HEK293 (cell line): Measurements from ENCODE around the gene ANXA2.

Experiments
- GFI1B ChIP-seq: fragments of 450-650 bp; formaldehyde crosslinking; IDR thresholded peaks from 2 replicates; pipeline ENCODE4 v1.5.1; 2016; ENCODE audit warnings: missing biosample characterization, missing genetic modification characterization
- GLI4 ChIP-seq: fragments of 450-650 bp; formaldehyde crosslinking; IDR thresholded peaks from 2 replicates; pipeline ENCODE4 v1.5.1; 2016; ENCODE audit warnings: missing biosample characterization, missing genetic modification characterization
- GLIS2 ChIP-seq: fragments of 450-650 bp; formaldehyde crosslinking; IDR thresholded peaks from 2 replicates; pipeline ENCODE4 v1.5.1; 2016; ENCODE audit warnings: missing biosample characterization, missing genetic modification characterization
- KLF9 ChIP-seq: fragments of 450-650 bp; formaldehyde crosslinking; IDR thresholded peaks from 2 replicates; pipeline ENCODE4 v1.5.1; 2016; ENCODE audit warnings: missing biosample characterization, missing genetic modification characterization, low read depth
- MEIS1 ChIP-seq: sonication (generic); formaldehyde crosslinking; IDR thresholded peaks from 2 replicates; pipeline ENCODE4 v1.8.1; 2022; ENCODE audit warnings: missing genetic modification reagents, mild to moderate bottlenecking, borderline replicate concordance
- SCRT2 ChIP-seq: fragments of 450-650 bp; formaldehyde crosslinking; IDR thresholded peaks from 2 replicates; pipeline ENCODE4 v1.5.1; 2016; ENCODE audit warnings: missing biosample characterization, missing genetic modification characterization
- YY2 ChIP-seq: fragments of 450-650 bp; formaldehyde crosslinking; IDR thresholded peaks from 2 replicates; pipeline ENCODE4 v1.5.1; 2016; ENCODE audit warnings: missing biosample characterization, missing genetic modification characterization
- ZBTB26 ChIP-seq: fragments of 450-650 bp; formaldehyde crosslinking; optimal IDR thresholded peaks from 2 replicates; pipeline ENCODE3; 2016; ENCODE audit warnings: missing biosample characterization, mild to moderate bottlenecking, missing genetic modification characterization
- ZEB2 ChIP-seq: fragments of 450-650 bp; formaldehyde crosslinking; IDR thresholded peaks from 2 replicates; pipeline ENCODE4 v1.5.1; 2016; ENCODE audit warnings: missing biosample characterization, missing genetic modification characterization
- ZFHX2 ChIP-seq: fragments of 450-650 bp; formaldehyde crosslinking; conservative IDR thresholded peaks from 2 replicates; pipeline ENCODE4 v1.5.1; 2016; ENCODE audit warnings: missing biosample characterization, missing genetic modification characterization
- ZNF23 ChIP-seq: fragments of 450-650 bp; formaldehyde crosslinking; IDR thresholded peaks from 2 replicates; pipeline ENCODE4 v1.5.1; 2016; ENCODE audit warnings: missing biosample characterization, missing genetic modification characterization, borderline replicate concordance
- ZNF239 ChIP-seq: fragments of 450-650 bp; formaldehyde crosslinking; IDR thresholded peaks from 2 replicates; pipeline ENCODE4 v1.5.1; 2016; ENCODE audit warnings: missing biosample characterization, missing genetic modification characterization
- ZNF248 ChIP-seq: fragments of 450-650 bp; formaldehyde crosslinking; IDR thresholded peaks from 2 replicates; pipeline ENCODE4 v1.5.1; 2017; ENCODE audit warnings: missing biosample characterization, missing genetic modification characterization
- ZNF26 ChIP-seq: fragments of 450-650 bp; formaldehyde crosslinking; IDR thresholded peaks from 2 replicates; pipeline ENCODE4 v1.5.1; 2016; ENCODE audit warnings: missing biosample characterization, missing genetic modification characterization
- ZNF274 ChIP-seq, 2 experiments: fragments of 200-500 bp in 1 of 2; fragments of 450-650 bp in 1 of 2; sonication (Bioruptor generic) in 1 of 2; formaldehyde crosslinking in 1 of 2; IDR thresholded peaks; 2 replicates each; pipeline versions ENCODE4 v1.5.1 to v1.6.1; 2014 to 2016; ENCODE audit warnings: borderline replicate concordance in 1 of 2, inconsistent platforms in 1 of 2, low read length in 1 of 2, missing biosample characterization in 1 of 2, missing genetic modification characterization in 1 of 2
- ZNF311 ChIP-seq: fragments of 450-650 bp; formaldehyde crosslinking; IDR thresholded peaks from 2 replicates; pipeline ENCODE4 v1.5.1; 2017; ENCODE audit warnings: missing biosample characterization, missing genetic modification characterization, borderline replicate concordance
- ZNF335 ChIP-seq: fragments of 450-650 bp; formaldehyde crosslinking; conservative IDR thresholded peaks from 2 replicates; pipeline ENCODE4 v1.5.1; 2016; ENCODE audit warnings: missing biosample characterization, missing genetic modification characterization
- ZNF366 ChIP-seq: fragments of 450-650 bp; formaldehyde crosslinking; conservative IDR thresholded peaks from 2 replicates; pipeline ENCODE4 v1.5.1; 2016; ENCODE audit warnings: missing biosample characterization, missing genetic modification characterization
- ZNF404 ChIP-seq: fragments of 450-650 bp; formaldehyde crosslinking; IDR thresholded peaks from 2 replicates; pipeline ENCODE4 v1.5.1; 2017; ENCODE audit warnings: missing biosample characterization, missing genetic modification characterization
- ZNF423 ChIP-seq: fragments of 450-650 bp; formaldehyde crosslinking; IDR thresholded peaks from 2 replicates; pipeline ENCODE4 v1.5.1; 2016; ENCODE audit warnings: missing biosample characterization, missing genetic modification characterization
- ZNF549 ChIP-seq: fragments of 450-650 bp; IDR thresholded peaks from 2 replicates; pipeline ENCODE4 v1.5.1; 2018; ENCODE audit warnings: missing biosample characterization, missing genetic modification characterization, mild to moderate bottlenecking, inconsistent platforms, moderate library complexity
- ZNF571 ChIP-seq: fragments of 450-650 bp; formaldehyde crosslinking; IDR thresholded peaks from 2 replicates; pipeline ENCODE4 v1.5.0; 2017; ENCODE audit warnings: missing biosample characterization, missing genetic modification characterization
- ZNF596 ChIP-seq: fragments of 450-650 bp; IDR thresholded peaks from 2 replicates; pipeline ENCODE4 v1.5.0; 2018; ENCODE audit warnings: missing biosample characterization, mild to moderate bottlenecking, missing genetic modification characterization, moderate library complexity
- ZNF626 ChIP-seq: fragments of 450-650 bp; sonication (Bioruptor Pico); formaldehyde crosslinking; IDR thresholded peaks from 2 replicates; pipeline ENCODE4 v1.5.1; 2018; ENCODE audit warnings: missing biosample characterization, missing genetic modification characterization, inconsistent platforms
- ZNF654 ChIP-seq: fragments of 450-650 bp; formaldehyde crosslinking; IDR thresholded peaks from 2 replicates; pipeline ENCODE4 v1.5.1; 2016; ENCODE audit warnings: low read depth, missing biosample characterization, missing genetic modification characterization
- ZNF660 ChIP-seq: fragments of 450-650 bp; IDR thresholded peaks from 2 replicates; pipeline ENCODE4 v1.5.1; 2018; ENCODE audit warnings: missing biosample characterization, mild to moderate bottlenecking, missing genetic modification characterization
- ZXDB ChIP-seq: fragments of 450-650 bp; formaldehyde crosslinking; IDR thresholded peaks from 2 replicates; pipeline ENCODE4 v1.5.1; 2016; ENCODE audit warnings: missing biosample characterization, missing genetic modification characterization
- TF ChIP-seq, protein P1 (sequence below): fragments of 450-650 bp; IDR thresholded peaks from 2 replicates; pipeline ENCODE4 v1.5.1; 2018; ENCODE audit warnings: missing biosample characterization, mild to moderate bottlenecking, missing genetic modification characterization
- TF ChIP-seq, protein P2 (sequence below): fragments of 450-650 bp; formaldehyde crosslinking; IDR thresholded peaks from 2 replicates; pipeline ENCODE4; 2016; ENCODE audit warnings: missing biosample characterization, missing genetic modification characterization
- TF ChIP-seq, protein P3 (sequence below): fragments of 450-650 bp; formaldehyde crosslinking; IDR thresholded peaks from 2 replicates; pipeline ENCODE4 v1.5.1; 2016; ENCODE audit warnings: missing biosample characterization, missing genetic modification characterization
- TF ChIP-seq, protein P4 (sequence below): fragments of 450-650 bp; formaldehyde crosslinking; conservative IDR thresholded peaks from 2 replicates; pipeline ENCODE4 v1.5.1; 2016; ENCODE audit warnings: low read depth, missing biosample characterization, missing genetic modification characterization

The ANXA2 gene

GRCh38 chr15:60374628-60375081 lies 23.1 kb downstream of the ANXA2 start (continued):
- TF ChIP-seq, protein P1, sequence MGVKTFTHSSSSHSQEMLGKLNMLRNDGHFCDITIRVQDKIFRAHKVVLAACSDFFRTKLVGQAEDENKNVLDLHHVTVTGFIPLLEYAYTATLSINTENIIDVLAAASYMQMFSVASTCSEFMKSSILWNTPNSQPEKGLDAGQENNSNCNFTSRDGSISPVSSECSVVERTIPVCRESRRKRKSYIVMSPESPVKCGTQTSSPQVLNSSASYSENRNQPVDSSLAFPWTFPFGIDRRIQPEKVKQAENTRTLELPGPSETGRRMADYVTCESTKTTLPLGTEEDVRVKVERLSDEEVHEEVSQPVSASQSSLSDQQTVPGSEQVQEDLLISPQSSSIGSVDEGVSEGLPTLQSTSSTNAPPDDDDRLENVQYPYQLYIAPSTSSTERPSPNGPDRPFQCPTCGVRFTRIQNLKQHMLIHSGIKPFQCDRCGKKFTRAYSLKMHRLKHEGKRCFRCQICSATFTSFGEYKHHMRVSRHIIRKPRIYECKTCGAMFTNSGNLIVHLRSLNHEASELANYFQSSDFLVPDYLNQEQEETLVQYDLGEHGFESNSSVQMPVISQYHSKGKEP (tag by site-specific recombination): no peak
- TF ChIP-seq ZNF26 (tag by site-specific recombination): no peak
- no peak for TF ChIP-seq ZNF239
- no peak for TF ChIP-seq ZNF549 (tag by site-specific recombination)
- TF ChIP-seq, protein P2, sequence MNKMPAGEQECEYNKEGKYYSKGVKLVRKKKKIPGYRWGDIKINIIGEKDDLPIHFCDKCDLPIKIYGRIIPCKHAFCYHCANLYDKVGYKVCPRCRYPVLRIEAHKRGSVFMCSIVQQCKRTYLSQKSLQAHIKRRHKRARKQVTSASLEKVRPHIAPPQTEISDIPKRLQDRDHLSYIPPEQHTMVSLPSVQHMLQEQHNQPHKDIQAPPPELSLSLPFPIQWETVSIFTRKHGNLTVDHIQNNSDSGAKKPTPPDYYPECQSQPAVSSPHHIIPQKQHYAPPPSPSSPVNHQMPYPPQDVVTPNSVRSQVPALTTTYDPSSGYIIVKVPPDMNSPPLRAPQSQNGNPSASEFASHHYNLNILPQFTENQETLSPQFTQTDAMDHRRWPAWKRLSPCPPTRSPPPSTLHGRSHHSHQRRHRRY (tag by site-specific recombination): no peak
- peak; percentile 48; the same call in 1 of the 2 replicates for TF ChIP-seq GLIS2
- TF ChIP-seq ZBTB26 (tag by site-specific recombination): no peak
- TF ChIP-seq ZNF660: peak; percentile 73
- no peak for TF ChIP-seq KLF9
- TF ChIP-seq ZNF654: no peak
- no peak for TF ChIP-seq YY2 (tag by site-specific recombination)
- TF ChIP-seq MEIS1 (CRISPR knock-in tag): no peak
- TF ChIP-seq ZNF423 (tag by site-specific recombination): no peak
- TF ChIP-seq, protein P3, sequence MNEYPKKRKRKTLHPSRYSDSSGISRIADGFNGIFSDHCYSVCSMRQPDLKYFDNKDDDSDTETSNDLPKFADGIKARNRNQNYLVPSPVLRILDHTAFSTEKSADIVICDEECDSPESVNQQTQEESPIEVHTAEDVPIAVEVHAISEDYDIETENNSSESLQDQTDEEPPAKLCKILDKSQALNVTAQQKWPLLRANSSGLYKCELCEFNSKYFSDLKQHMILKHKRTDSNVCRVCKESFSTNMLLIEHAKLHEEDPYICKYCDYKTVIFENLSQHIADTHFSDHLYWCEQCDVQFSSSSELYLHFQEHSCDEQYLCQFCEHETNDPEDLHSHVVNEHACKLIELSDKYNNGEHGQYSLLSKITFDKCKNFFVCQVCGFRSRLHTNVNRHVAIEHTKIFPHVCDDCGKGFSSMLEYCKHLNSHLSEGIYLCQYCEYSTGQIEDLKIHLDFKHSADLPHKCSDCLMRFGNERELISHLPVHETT (tag by site-specific recombination): 0 out of 2 replicates have a peak, but pooled peaks have one; percentile 35
- TF ChIP-seq, protein P4, sequence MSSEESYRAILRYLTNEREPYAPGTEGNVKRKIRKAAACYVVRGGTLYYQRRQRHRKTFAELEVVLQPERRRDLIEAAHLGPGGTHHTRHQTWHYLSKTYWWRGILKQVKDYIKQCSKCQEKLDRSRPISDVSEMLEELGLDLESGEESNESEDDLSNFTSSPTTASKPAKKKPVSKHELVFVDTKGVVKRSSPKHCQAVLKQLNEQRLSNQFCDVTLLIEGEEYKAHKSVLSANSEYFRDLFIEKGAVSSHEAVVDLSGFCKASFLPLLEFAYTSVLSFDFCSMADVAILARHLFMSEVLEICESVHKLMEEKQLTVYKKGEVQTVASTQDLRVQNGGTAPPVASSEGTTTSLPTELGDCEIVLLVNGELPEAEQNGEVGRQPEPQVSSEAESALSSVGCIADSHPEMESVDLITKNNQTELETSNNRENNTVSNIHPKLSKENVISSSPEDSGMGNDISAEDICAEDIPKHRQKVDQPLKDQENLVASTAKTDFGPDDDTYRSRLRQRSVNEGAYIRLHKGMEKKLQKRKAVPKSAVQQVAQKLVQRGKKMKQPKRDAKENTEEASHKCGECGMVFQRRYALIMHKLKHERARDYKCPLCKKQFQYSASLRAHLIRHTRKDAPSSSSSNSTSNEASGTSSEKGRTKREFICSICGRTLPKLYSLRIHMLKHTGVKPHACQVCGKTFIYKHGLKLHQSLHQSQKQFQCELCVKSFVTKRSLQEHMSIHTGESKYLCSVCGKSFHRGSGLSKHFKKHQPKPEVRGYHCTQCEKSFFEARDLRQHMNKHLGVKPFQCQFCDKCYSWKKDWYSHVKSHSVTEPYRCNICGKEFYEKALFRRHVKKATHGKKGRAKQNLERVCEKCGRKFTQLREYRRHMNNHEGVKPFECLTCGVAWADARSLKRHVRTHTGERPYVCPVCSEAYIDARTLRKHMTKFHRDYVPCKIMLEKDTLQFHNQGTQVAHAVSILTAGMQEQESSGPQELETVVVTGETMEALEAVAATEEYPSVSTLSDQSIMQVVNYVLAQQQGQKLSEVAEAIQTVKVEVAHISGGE (tag by site-specific recombination): no peak
- no peak for TF ChIP-seq ZNF596
- no peak for TF ChIP-seq SCRT2 (tag by site-specific recombination)
- TF ChIP-seq ZEB2 (tag by site-specific recombination): peak; percentile 34; the same call in 1 of the 2 replicates
- no peak for TF ChIP-seq ZNF23 (tag by site-specific recombination)
- no peak for TF ChIP-seq ZNF626
- TF ChIP-seq ZNF571 (tag by site-specific recombination): no peak
- no peak for TF ChIP-seq ZNF248
- TF ChIP-seq ZNF311 (tag by site-specific recombination): no peak
- TF ChIP-seq GLI4 (tag by site-specific recombination): no peak
- TF ChIP-seq GFI1B (tag by site-specific recombination): peak; percentile 47; the same call in 1 of the 2 replicates
- TF ChIP-seq ZNF404 (tag by site-specific recombination): no peak
- 0 out of 2 replicates have a peak, but pooled peaks have one; percentile 14 for TF ChIP-seq ZNF335 (tag by site-specific recombination)
- TF ChIP-seq ZNF366 (tag by site-specific recombination): peak; percentile 68
- no peak for TF ChIP-seq ZFHX2
- TF ChIP-seq ZNF274 (IDR thresholded peaks at IDR 0.05; ENCODE audit: low read length): no peak
- no peak for TF ChIP-seq ZNF274 (tag by site-specific recombination; IDR thresholded peaks at IDR 0.05; ENCODE audit: borderline replicate concordance)
- TF ChIP-seq ZXDB: no peak
